Keratinocyte (primary cell): ENCODE data around the gene GRB2. TPM values are rescaled to one million over a fixed set of nuclear protein-coding genes. Genes with fewer than 3 reads are reported as not detected.
"Not testable (repeated sequence)": the region's sequence is repeated elsewhere in the genome, so short reads cannot be mapped to it uniquely, and the experiment has no call there.

Source experiments
- DNase-seq: peaks from one replicate; pipeline ENCODE4 v3.0.0-alpha.2; 2011; ENCODE audit warnings: low read depth, missing footprints, low spot score
- FAIRE-seq: peaks from 2 replicates; lab custom pipeline; 2011; peaks lifted over from hg19 to GRCh38; lab: Jason Lieb, UNC
- H2AFZ ChIP-seq: 2 replicates; pipeline ENCODE4 v1.6.0; 2012; ENCODE audit warnings: low read length, control low read depth, inconsistent platforms; ENCODE audit not compliant: control insufficient read depth
- H3K27ac ChIP-seq: 2 replicates; pipeline ENCODE4 v1.5.1; 2011; ENCODE audit warnings: low read length; ENCODE audit not compliant: control insufficient read depth, insufficient read depth
- H3K27me3 ChIP-seq: 3 replicates; pipeline ENCODE4 v1.6.0; 2011; ENCODE audit warnings: low read length; ENCODE audit not compliant: control insufficient read depth, insufficient read depth; ENCODE audit errors: extremely low read depth
- H3K36me3 ChIP-seq, 2 experiments: 2 replicates in 1 of 2; 3 replicates in 1 of 2; pipeline ENCODE4 v1.5.1; 2011; ENCODE audit warnings: low read length in 2 of 2, mild to moderate bottlenecking in 1 of 2; ENCODE audit not compliant: control insufficient read depth in 2 of 2, insufficient read depth in 2 of 2; ENCODE audit errors: extremely low read depth in 1 of 2
- H3K4me1 ChIP-seq: 3 replicates; pipeline ENCODE4 v1.5.1; 2011; ENCODE audit warnings: low read length; ENCODE audit not compliant: control insufficient read depth, insufficient read depth; ENCODE audit errors: extremely low read depth
- H3K4me2 ChIP-seq: 3 replicates; pipeline ENCODE4 v1.6.0; 2011; ENCODE audit warnings: low read depth, low read length; ENCODE audit not compliant: control insufficient read depth, insufficient read depth; ENCODE audit errors: extremely low read depth
- H3K4me3 ChIP-seq, 3 experiments: fragments of 200-600 bp in 1 of 3; sonication (generic) in 1 of 3; 2 replicates in 2 of 3; 3 replicates in 1 of 3; pipeline ENCODE4 v1.5.1; 2011 to 2016; ENCODE audit warnings: low read length in 3 of 3, mild to moderate bottlenecking in 3 of 3, control low read depth in 2 of 3, inconsistent platforms in 1 of 3, low read depth in 1 of 3, mixed read lengths in 1 of 3, mixed run types in 1 of 3, moderate library complexity in 1 of 3; ENCODE audit not compliant: control insufficient read depth in 2 of 3, insufficient read depth in 2 of 3; ENCODE audit errors: extremely low read depth in 1 of 3
- H3K79me2 ChIP-seq: 2 replicates; pipeline ENCODE4 v1.6.0; 2012; ENCODE audit warnings: low read length; ENCODE audit not compliant: control insufficient read depth, insufficient read depth
- H3K9ac ChIP-seq: 3 replicates; pipeline ENCODE4 v1.6.0; 2011; ENCODE audit warnings: low read length; ENCODE audit not compliant: control insufficient read depth, insufficient read depth; ENCODE audit errors: extremely low read depth
- H3K9me1 ChIP-seq: 3 replicates; pipeline ENCODE4 v1.6.0; 2011; ENCODE audit warnings: low read length; ENCODE audit not compliant: control insufficient read depth, insufficient read depth; ENCODE audit errors: extremely low read depth
- H3K9me3 ChIP-seq: 2 replicates; pipeline ENCODE4 v1.5.1; 2012; ENCODE audit warnings: low read depth, low read length; ENCODE audit not compliant: control insufficient read depth
- H4K20me1 ChIP-seq: 3 replicates; pipeline ENCODE4 v1.6.0; 2011; ENCODE audit warnings: low read length; ENCODE audit not compliant: control insufficient read depth, insufficient read depth; ENCODE audit errors: extremely low read depth
- CTCF ChIP-seq, 3 experiments: IDR thresholded peaks in 1 of 3; conservative IDR thresholded peaks in 1 of 3; optimal IDR thresholded peaks in 1 of 3; 2 replicates in 2 of 3; 3 replicates in 1 of 3; pipeline versions ENCODE3 to v1.5.1; 2011; ENCODE audit warnings: low read length in 3 of 3, mild to moderate bottlenecking in 3 of 3, moderate library complexity in 2 of 3, control low read depth in 1 of 3, inconsistent platforms in 1 of 3; ENCODE audit not compliant: insufficient read depth in 2 of 3; ENCODE audit errors: extremely low read depth in 1 of 3
- EZH2 ChIP-seq: IDR thresholded peaks from one replicate; pipeline ENCODE4 v1.6.1; 2012; ENCODE audit warnings: inconsistent platforms, mild to moderate bottlenecking, low read length, moderate library complexity
- dilution Hi-C: fragments of 300-500 bp; cut with MboI; formaldehyde crosslinking; loops from one replicate; pipeline ENCODE4 v1.7.0; 2020; ENCODE audit warnings: low sequenced_read_pairs; ENCODE audit not compliant: extremely low pct_ligation_motif_present
- polyA plus RNA-seq, 5 experiments: library from polyadenylated mRNA; depleted of rRNA in 3 of 5; stranded (reverse) in 3 of 5; stranded (forward) in 1 of 5; unstranded in 1 of 5; fragments of >200 nt; gene quantifications; 1 replicate in 1 of 5; 2 replicates in 3 of 5; 3 replicates in 1 of 5; pipeline versions ENCODE4 v1.2.1 to v1.2.3, GENCODE V29; 2011 to 2012; ENCODE audit warnings: missing spikeins in 2 of 5, low read depth in 1 of 5, low replicate concordance in 1 of 5

GRB2 gene
- polyA plus RNA-seq, 1 donor (not counting 4 experiments of a cell fraction or from before 2014, with no cell fraction given), result 62.0 TPM

- peaks cover 6% of the 10 kb centered on the region for H4K20me1 ChIP-seq
- dilution Hi-C loops, result no loop called here
- no peak for FAIRE-seq
Observed at GRCh38 chr17:75380750-75381149, 24.7 kb downstream of the GRB2 start.

GRCh38 chr17:75380315-75380714 is 25.2 kb downstream of the GRB2 start:
- H3K4me2 ChIP-seq, result no peak overlapping the region
- no peak overlapping the region for H2AFZ ChIP-seq
- H3K36me3 ChIP-seq, result no peaks in the 10 kb centered on the region
- no peak overlapping the region for H3K4me3 ChIP-seq
- H3K27me3 ChIP-seq, result no peaks in the 10 kb centered on the region
- H3K9me1 ChIP-seq, result no peaks in the 10 kb centered on the region
- H4K20me1 ChIP-seq, result peaks cover 6% of the 10 kb centered on the region
- no peaks in the 10 kb centered on the region for H3K4me1 ChIP-seq
- H3K9me3 ChIP-seq, result no peaks in the 10 kb centered on the region
- dilution Hi-C loops, result no loop called here
- H3K9ac ChIP-seq, result no peak overlapping the region
- H3K27ac ChIP-seq, result no peak overlapping the region
- no peak for TF ChIP-seq EZH2
- no peak for TF ChIP-seq CTCF (optimal IDR thresholded peaks at IDR 0.05 in 1 of 3, IDR thresholded peaks at IDR 0.05 in 1 of 3, conservative IDR thresholded peaks at IDR 0.05 in 1 of 3; ENCODE audit: extremely low read depth in 1 of 3, insufficient read depth in 2 of 3, low read length in 3 of 3)
- no peak for FAIRE-seq
- H3K79me2 ChIP-seq, result peaks cover 84% of the 10 kb centered on the region
- no peak for DNase-seq

More at GRCh38 chr17:75380750-75381149, 24.7 kb downstream of the GRB2 start:
- no peak overlapping the region for H3K4me2 ChIP-seq
- no peak for TF ChIP-seq EZH2
- TF ChIP-seq CTCF (optimal IDR thresholded peaks at IDR 0.05 in 1 of 3, IDR thresholded peaks at IDR 0.05 in 1 of 3, conservative IDR thresholded peaks at IDR 0.05 in 1 of 3; ENCODE audit: extremely low read depth in 1 of 3, insufficient read depth in 2 of 3, low read length in 3 of 3), result no peak
- H3K9me3 ChIP-seq, result no peaks in the 10 kb centered on the region
- H3K36me3 ChIP-seq, result no peaks in the 10 kb centered on the region
- no peak overlapping the region for H2AFZ ChIP-seq
- H3K4me3 ChIP-seq, result no peak overlapping the region
- H3K27me3 ChIP-seq, result no peaks in the 10 kb centered on the region
- H3K79me2 ChIP-seq, result peaks cover 88% of the 10 kb centered on the region
- no peak overlapping the region for H3K9ac ChIP-seq
- no peak overlapping the region for H3K27ac ChIP-seq
- H3K9me1 ChIP-seq, result no peaks in the 10 kb centered on the region
- no peak for DNase-seq
- H3K4me1 ChIP-seq, result no peaks in the 10 kb centered on the region

GRCh38 chr17:75379426-75379825 is 26.1 kb downstream of the GRB2 start:
- H3K4me2 ChIP-seq, H3K4me1 ChIP-seq, H2AFZ ChIP-seq, H3K9me3 ChIP-seq, H3K27me3 ChIP-seq, FAIRE-seq, H3K27ac ChIP-seq, H4K20me1 ChIP-seq, dilution Hi-C loops, H3K9ac ChIP-seq, H3K4me3 ChIP-seq, H3K36me3 ChIP-seq, DNase-seq, H3K9me1 ChIP-seq: not testable (repeated sequence)
- peaks cover 84% of the 10 kb centered on the region for H3K79me2 ChIP-seq
